Body of pancreas (tissue), 4 donors: Measurements from ENCODE around the gene SLC22A3.

Experiments used
- CTCF ChIP-seq, 7 experiments: fragments of 450-650 bp in 4 of 7; fragments of 200-600 bp in 3 of 7; sonication (generic) in 3 of 7; IDR thresholded peaks; one replicate each; pipeline ENCODE4 v1.5.1; 2016 to 2019; ENCODE audit warnings: antibody characterized with exemption in 7 of 7
- POLR2A ChIP-seq, 3 donors: fragments of 450-650 bp; IDR thresholded peaks; one replicate each; pipeline ENCODE4 v1.6.1; 2016; ENCODE audit warnings: antibody characterized with exemption in 3 of 3, mild to moderate bottlenecking in 2 of 3

- TF ChIP-seq CTCF (IDR thresholded peaks at IDR 0.05): no peak
- no peak for TF ChIP-seq POLR2A (IDR thresholded peaks at IDR 0.05)
Observed at GRCh38 chr6:160358225-160359119, 10.3 kb downstream of the SLC22A3 start.
